ENCODE data around the gene C20orf204. TPM values are rescaled to one million over a fixed set of nuclear protein-coding genes. Genes with fewer than 3 reads are reported as not detected.

Gene C20orf204
- total and polyA plus RNA-seq, 10 of the 15 experiments (the other 5 are each of a cell fraction or from before 2014, with no cell fraction given), result 0.24 to 56.0 (median 12.4) TPM

- no peak for TF ChIP-seq YY1 (IDR thresholded peaks at IDR 0.05; ENCODE audit: low read depth, low read length)
- no peak for TF ChIP-seq ZNF622 (IDR thresholded peaks at IDR 0.05)
- TF ChIP-seq PBX3 (IDR thresholded peaks at IDR 0.05; ENCODE audit: insufficient replicate concordance, low read depth, low read length), result no peak
- peak; percentile 41 for TF ChIP-seq NR2F1 (conservative IDR thresholded peaks at IDR 0.05)
- TF ChIP-seq IKZF1 (conservative IDR thresholded peaks at IDR 0.05), result peak; percentile 95
- TF ChIP-seq SMC3 (IDR thresholded peaks at IDR 0.05; ENCODE audit: borderline replicate concordance, low read length), result no peak
- no peak for TF ChIP-seq MTA2 (IDR thresholded peaks at IDR 0.05; ENCODE audit: low read depth)
- TF ChIP-seq, protein P1, sequence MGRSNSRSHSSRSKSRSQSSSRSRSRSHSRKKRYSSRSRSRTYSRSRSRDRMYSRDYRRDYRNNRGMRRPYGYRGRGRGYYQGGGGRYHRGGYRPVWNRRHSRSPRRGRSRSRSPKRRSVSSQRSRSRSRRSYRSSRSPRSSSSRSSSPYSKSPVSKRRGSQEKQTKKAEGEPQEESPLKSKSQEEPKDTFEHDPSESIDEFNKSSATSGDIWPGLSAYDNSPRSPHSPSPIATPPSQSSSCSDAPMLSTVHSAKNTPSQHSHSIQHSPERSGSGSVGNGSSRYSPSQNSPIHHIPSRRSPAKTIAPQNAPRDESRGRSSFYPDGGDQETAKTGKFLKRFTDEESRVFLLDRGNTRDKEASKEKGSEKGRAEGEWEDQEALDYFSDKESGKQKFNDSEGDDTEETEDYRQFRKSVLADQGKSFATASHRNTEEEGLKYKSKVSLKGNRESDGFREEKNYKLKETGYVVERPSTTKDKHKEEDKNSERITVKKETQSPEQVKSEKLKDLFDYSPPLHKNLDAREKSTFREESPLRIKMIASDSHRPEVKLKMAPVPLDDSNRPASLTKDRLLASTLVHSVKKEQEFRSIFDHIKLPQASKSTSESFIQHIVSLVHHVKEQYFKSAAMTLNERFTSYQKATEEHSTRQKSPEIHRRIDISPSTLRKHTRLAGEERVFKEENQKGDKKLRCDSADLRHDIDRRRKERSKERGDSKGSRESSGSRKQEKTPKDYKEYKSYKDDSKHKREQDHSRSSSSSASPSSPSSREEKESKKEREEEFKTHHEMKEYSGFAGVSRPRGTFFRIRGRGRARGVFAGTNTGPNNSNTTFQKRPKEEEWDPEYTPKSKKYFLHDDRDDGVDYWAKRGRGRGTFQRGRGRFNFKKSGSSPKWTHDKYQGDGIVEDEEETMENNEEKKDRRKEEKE (IDR thresholded peaks at IDR 0.05), result peak; percentile 63; the same call in 1 of the 2 replicates
- peak; percentile 58; the same call in 1 of the 2 replicates for TF ChIP-seq NR2C1 (IDR thresholded peaks at IDR 0.05)
- TF ChIP-seq TCF3 (IDR thresholded peaks at IDR 0.05; ENCODE audit: borderline replicate concordance, insufficient read depth, low read depth, low read length), result no peak
- peak; percentile 35; the same call in 1 of the 2 replicates for TF ChIP-seq TCF12 (IDR thresholded peaks at IDR 0.05; ENCODE audit: low read depth, low read length)
- TF ChIP-seq DPF2 (IDR thresholded peaks at IDR 0.05), result no peak; the same call in none of the 2 replicates
- TF ChIP-seq MXI1 (IDR thresholded peaks at IDR 0.05; ENCODE audit: low read depth, low read length), result peak; percentile 75
- no peak for TF ChIP-seq NFYB (IDR thresholded peaks at IDR 0.05; ENCODE audit: insufficient read depth, low read depth, low read length)
- TF ChIP-seq, protein P2, sequence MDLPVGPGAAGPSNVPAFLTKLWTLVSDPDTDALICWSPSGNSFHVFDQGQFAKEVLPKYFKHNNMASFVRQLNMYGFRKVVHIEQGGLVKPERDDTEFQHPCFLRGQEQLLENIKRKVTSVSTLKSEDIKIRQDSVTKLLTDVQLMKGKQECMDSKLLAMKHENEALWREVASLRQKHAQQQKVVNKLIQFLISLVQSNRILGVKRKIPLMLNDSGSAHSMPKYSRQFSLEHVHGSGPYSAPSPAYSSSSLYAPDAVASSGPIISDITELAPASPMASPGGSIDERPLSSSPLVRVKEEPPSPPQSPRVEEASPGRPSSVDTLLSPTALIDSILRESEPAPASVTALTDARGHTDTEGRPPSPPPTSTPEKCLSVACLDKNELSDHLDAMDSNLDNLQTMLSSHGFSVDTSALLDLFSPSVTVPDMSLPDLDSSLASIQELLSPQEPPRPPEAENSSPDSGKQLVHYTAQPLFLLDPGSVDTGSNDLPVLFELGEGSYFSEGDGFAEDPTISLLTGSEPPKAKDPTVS (IDR thresholded peaks at IDR 0.05; ENCODE audit: low read depth, low read length), result no peak
- TF ChIP-seq ZBTB11 (CRISPR knock-in tag; IDR thresholded peaks at IDR 0.05), result no peak
- peak; percentile 86 for TF ChIP-seq CHD2 (IDR thresholded peaks at IDR 0.05; ENCODE audit: borderline replicate concordance, low read depth, low read length)
- 0 out of 2 replicates have a peak, but pooled peaks have one; percentile 53 for TF ChIP-seq SMARCA5 (IDR thresholded peaks at IDR 0.05)
- TF ChIP-seq ZNF24 (IDR thresholded peaks at IDR 0.05), result 0 out of 2 replicates have a peak, but pooled peaks have one; percentile 30
- TF ChIP-seq IKZF2 (IDR thresholded peaks at IDR 0.05), result peak; percentile 41; a peak in 3 of 4 replicates
Observed at GRCh38 chr20:64079273-64080012, 43.5 kb downstream of the C20orf204 start, which contains the start of gene RGS19 (continued).

Data from GM12878 (cell line).